ENCODE results near the gene LONP2. TPM values are rescaled to one million over a fixed set of nuclear protein-coding genes. Genes with fewer than 3 reads are reported as not detected.

Gene LONP2
- total and polyA plus RNA-seq, 10 of the 15 experiments (the other 5 are each of a cell fraction or from before 2014, with no cell fraction given) = 8.3 to 48.0 (median 34.8) TPM

GRCh38 chr16:48292452-48292851, 48.4 kb downstream of the LONP2 start (continued):
- TF ChIP-seq ZBTB40 (IDR thresholded peaks at IDR 0.05; ENCODE audit: borderline replicate concordance) (no peak), PKNOX1 (IDR thresholded peaks at IDR 0.05) (no peak), MEF2A (IDR thresholded peaks at IDR 0.05; ENCODE audit: insufficient read depth, low read depth, low read length) (no peak), STAT1 (conservative IDR thresholded peaks at IDR 0.05) (no peak), SUPT20H (IDR thresholded peaks at IDR 0.05; ENCODE audit: borderline replicate concordance, control insufficient read depth, low read depth, low read length) (no peak), STAT3 (IDR thresholded peaks at IDR 0.05; ENCODE audit: low read depth, low read length) (no peak), REST (IDR thresholded peaks at IDR 0.05; ENCODE audit: low read depth, low read length) (no peak), JUNB (IDR thresholded peaks at IDR 0.05) (no peak), FOXK2 (IDR thresholded peaks at IDR 0.05) (no peak)
